ENCODE data around the gene CEBPA.

The CEBPA gene
- 5.2 to 18.5 (median 9.5) reads per million in 3 donors for total RNA-seq

DNA sequence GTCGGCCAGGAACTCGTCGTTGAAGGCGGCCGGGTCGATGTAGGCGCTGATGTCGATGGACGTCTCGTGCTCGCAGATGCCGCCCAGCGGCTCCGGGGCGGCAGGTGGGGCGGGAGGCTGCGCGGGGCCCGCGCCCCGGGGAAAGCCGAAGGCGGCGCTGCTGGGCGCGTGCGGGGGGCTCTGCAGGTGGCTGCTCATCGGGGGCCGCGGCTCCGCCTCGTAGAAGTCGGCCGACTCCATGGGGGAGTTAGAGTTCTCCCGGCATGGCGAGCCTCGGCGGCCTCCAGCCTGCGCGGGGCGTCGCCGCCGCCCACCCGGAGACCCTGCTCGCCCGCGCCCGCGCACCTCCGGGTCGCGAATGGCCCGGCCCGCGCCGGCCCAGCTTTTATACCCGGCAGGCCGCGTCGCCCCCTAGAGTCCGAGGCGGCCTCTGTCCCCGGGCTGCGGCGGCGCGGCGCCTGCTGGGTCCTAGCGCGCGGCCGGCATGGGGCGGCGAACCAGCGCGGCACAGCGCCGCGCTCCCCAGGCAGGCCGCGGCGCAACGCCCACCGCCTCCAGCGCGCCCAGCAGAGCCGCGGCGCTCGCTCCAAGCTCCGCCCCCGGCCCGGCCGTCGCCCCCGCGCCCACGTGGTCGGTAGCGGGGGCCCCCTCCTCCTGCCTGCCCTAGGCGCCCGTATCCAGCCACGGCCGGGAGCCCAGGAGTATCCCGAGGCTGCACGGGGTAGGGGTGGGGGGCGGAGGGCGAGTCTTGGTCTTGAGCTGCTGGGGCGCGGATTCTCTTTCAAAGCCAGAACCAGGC, at the start of gene CEBPA:
Gene CEBPA, minus strand, starts transcription at position 360 of the 799 bp plus-strand sequence. Its CDS starts 120 bp downstream, at position 240.
- H3K9me3 ChIP-seq (ENCODE audit: control insufficient read depth, low read length) = no peaks in the 10 kb centered on the region
- peaks cover 14% of the 10 kb centered on the region for H3K4me1 ChIP-seq (ENCODE audit: control insufficient read depth, insufficient read depth, low read length, poor library complexity, severe bottlenecking)
- peak within 1 kb of the TSS; percentile 68 for H3K4me3 ChIP-seq (ENCODE audit: insufficient read depth, low read depth, low read length, poor library complexity, severe bottlenecking)
- no peaks in the 10 kb centered on the region for H3K36me3 ChIP-seq (ENCODE audit: control insufficient read depth, insufficient read depth, low read length)
- H3K27me3 ChIP-seq (replicated peaks; ENCODE audit: control insufficient read depth, insufficient read depth, low read length, poor library complexity, severe bottlenecking) = peaks cover 26% of the 10 kb centered on the region
- peak; percentile 21 to 52 (median 40) for DNase-seq
- no peak within 1 kb of the TSS for H3K27ac ChIP-seq (ENCODE audit: insufficient read depth, low read length, poor library complexity, severe bottlenecking)

DNA sequence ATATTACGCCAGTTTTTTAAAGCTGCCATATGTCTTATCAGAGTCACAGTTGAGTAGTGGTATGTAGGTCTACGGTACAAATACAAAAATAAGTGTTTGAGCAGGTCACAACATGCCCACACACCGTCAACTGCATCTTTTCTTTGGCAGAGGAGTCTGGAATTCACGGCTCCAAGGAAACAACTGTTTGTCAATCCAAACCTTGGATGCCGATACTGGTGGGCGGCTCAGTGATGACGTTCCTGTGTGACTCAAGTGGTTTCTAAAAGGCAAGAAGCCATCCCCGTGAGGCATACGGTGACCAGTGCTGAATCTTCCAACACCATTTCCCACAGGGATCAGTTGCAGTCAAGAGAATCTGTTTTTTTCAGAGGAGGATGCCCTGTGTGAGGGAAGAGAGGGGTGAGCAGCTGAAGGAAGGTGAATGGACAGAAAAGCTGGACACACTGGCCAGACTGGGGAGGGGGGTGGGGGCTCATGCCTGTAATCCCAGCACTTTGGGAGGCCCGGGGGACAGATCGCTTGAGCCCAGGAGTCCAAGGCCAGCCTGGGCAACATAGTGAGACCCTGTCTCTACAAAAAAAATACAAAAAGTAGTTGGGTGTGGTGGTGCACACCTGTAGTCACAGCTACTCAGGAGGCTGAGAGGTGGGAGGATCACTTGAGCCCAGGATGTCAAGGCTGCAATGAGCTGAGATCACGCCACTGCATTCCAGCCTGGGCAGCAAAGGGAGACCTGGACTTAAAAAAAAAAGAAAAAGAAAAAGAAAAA, 48.4 kb upstream of the CEBPA start:
- H3K27me3 ChIP-seq (replicated peaks; ENCODE audit: control insufficient read depth, insufficient read depth, low read length, poor library complexity, severe bottlenecking) = no peaks in the 10 kb centered on the region
- DNase-seq = no peak
- no peak overlapping the region for H3K4me3 ChIP-seq (ENCODE audit: insufficient read depth, low read depth, low read length, poor library complexity, severe bottlenecking)
- no peaks in the 10 kb centered on the region for H3K36me3 ChIP-seq (ENCODE audit: control insufficient read depth, insufficient read depth, low read length)
- no peaks in the 10 kb centered on the region for H3K9me3 ChIP-seq (ENCODE audit: control insufficient read depth, low read length)
- H3K4me1 ChIP-seq (ENCODE audit: control insufficient read depth, insufficient read depth, low read length, poor library complexity, severe bottlenecking) = no peaks in the 10 kb centered on the region
- no peak overlapping the region for H3K27ac ChIP-seq (ENCODE audit: insufficient read depth, low read length, poor library complexity, severe bottlenecking)

DNA sequence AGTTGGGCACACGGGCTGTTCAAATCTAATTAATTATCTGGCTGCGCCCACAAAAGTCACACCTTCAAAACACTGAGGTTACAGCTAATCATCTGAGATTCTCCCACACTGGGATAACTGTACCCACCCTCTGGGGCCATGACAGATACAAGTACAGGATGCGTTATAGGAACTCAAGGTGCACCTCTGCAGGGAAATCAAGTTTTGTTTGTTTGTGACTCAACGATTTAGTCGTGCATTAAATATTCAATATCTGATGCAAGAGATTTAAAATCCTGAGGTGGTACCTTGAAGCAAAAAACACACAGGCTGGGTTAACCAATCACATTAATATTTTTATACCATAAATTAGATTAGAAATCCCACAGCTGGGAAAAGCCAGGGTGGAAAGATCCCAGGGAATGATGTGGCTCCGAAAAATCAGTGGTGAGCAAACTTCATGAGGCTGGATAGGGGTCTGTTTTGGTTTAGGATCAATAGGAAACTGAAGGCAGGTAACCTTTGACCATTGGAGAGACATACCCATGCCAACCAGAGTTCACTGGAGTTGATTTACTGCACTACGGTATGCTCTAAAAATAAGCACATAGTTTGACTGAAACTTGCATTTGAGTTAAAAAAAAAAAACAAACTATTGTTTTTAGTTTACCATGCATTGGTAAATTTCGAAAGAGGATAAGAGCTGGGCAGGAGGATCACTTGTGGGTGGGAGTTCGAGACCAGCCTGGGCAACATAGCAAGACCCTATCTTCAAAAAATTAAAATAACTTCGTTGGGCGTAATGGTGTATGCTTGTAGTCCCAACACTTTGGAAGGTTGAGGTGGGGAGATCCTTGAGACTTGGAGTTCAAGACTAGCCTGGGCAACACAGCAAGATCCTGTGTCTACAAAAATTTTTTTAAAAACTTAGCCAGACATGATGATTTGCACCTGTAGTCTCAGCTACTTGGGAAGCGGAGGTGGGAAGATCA, 47.3 kb upstream of the CEBPA start:
- Histone ChIP-seq H3K4me1 (ENCODE audit: control insufficient read depth, insufficient read depth, low read length, poor library complexity, severe bottlenecking) (no peaks in the 10 kb centered on the region), H3K36me3 (ENCODE audit: control insufficient read depth, insufficient read depth, low read length) (no peaks in the 10 kb centered on the region), H3K27ac (ENCODE audit: insufficient read depth, low read length, poor library complexity, severe bottlenecking) (no peak overlapping the region), H3K9me3 (ENCODE audit: control insufficient read depth, low read length) (no peaks in the 10 kb centered on the region), H3K4me3 (ENCODE audit: insufficient read depth, low read depth, low read length, poor library complexity, severe bottlenecking) (no peak overlapping the region), H3K27me3 (replicated peaks; ENCODE audit: control insufficient read depth, insufficient read depth, low read length, poor library complexity, severe bottlenecking) (no peaks in the 10 kb centered on the region)
- no peak for DNase-seq

DNA sequence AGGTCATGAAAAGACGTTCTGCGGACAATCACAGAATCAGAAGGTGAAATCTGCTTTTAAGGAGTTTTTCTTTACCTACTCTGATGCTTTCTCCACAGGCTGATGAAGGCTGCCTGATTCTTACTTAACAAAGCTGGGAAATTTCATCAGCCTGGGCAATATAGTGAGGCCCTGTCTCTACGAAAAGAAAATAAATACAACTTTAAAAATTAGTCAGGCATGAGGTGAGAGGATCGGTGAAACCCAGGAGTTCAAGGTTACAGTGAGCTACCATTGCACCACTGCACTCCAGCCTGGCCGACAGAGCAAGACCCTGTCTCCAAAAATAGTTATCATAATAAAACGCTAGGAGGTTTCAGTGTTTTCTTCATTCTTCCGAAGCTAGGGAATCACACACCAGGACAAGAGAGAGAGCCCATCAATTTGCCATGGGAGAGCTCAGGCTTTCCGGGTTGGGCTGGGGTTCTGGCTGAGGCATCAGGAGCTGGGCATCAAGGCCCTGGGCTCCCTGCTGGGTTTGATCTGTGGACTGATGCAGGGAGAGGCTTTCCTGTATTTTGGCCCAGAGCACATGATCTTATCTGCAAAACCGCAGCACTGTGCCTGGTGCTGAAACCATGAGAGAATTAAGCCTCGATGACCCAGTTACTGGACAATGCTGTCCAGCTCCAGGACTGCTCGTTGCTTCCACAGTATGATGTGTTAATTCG, 46.1 kb upstream of the CEBPA start:
- H3K36me3 ChIP-seq (ENCODE audit: control insufficient read depth, insufficient read depth, low read length) = no peaks in the 10 kb centered on the region
- H3K9me3 ChIP-seq (ENCODE audit: control insufficient read depth, low read length) = no peaks in the 10 kb centered on the region
- no peak overlapping the region for H3K27ac ChIP-seq (ENCODE audit: insufficient read depth, low read length, poor library complexity, severe bottlenecking)
- DNase-seq = no peak
- no peaks in the 10 kb centered on the region for H3K27me3 ChIP-seq (replicated peaks; ENCODE audit: control insufficient read depth, insufficient read depth, low read length, poor library complexity, severe bottlenecking)
- H3K4me3 ChIP-seq (ENCODE audit: insufficient read depth, low read depth, low read length, poor library complexity, severe bottlenecking) = no peak overlapping the region
- no peaks in the 10 kb centered on the region for H3K4me1 ChIP-seq (ENCODE audit: control insufficient read depth, insufficient read depth, low read length, poor library complexity, severe bottlenecking)

DNA sequence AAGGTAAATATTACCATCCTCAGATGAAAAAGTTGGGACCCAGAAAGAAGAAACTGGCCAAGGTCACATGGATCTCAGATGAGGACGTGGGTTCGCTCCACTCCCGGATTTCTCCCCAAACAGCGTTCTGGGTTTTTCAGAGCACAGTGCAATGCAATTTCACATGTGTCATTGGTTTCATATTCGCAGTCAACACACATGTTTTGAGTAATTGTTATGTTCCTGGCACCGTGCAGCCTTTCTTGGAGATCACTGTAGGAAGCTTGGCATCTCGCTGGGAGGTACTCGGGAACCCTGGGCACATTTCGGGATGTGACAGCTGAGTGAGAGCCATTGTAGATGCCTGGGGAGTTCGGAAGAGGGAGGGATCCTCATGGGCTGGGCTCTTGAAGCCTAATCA, 45.0 kb upstream of the CEBPA start:
- no peaks in the 10 kb centered on the region for H3K36me3 ChIP-seq (ENCODE audit: control insufficient read depth, insufficient read depth, low read length)
- H3K4me1 ChIP-seq (ENCODE audit: control insufficient read depth, insufficient read depth, low read length, poor library complexity, severe bottlenecking) = no peaks in the 10 kb centered on the region
- no peak for DNase-seq
- no peaks in the 10 kb centered on the region for H3K9me3 ChIP-seq (ENCODE audit: control insufficient read depth, low read length)
- H3K27ac ChIP-seq (ENCODE audit: insufficient read depth, low read length, poor library complexity, severe bottlenecking) = no peak overlapping the region
- no peak overlapping the region for H3K4me3 ChIP-seq (ENCODE audit: insufficient read depth, low read depth, low read length, poor library complexity, severe bottlenecking)
- H3K27me3 ChIP-seq (replicated peaks; ENCODE audit: control insufficient read depth, insufficient read depth, low read length, poor library complexity, severe bottlenecking) = no peaks in the 10 kb centered on the region

DNA sequence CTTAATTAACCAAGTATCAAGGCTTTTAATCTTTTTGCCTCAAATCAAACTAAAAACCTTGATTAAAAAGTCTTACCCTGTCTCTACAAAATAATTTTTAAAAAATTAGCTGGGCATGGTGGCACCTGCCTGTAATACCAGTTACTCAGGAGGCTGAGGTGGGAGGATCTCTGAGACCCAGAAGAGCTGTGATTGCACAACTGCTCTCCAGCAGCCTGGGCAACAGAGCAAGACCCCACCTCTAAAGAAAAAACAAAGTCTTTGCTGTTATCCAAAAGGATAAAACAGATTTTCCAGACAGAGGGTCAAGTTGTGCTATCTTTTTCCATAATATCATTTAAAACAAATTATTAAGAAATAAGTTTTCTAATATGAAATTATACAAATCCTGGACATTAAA, 44.3 kb upstream of the CEBPA start:
- no peaks in the 10 kb centered on the region for H3K9me3 ChIP-seq (ENCODE audit: control insufficient read depth, low read length)
- no peaks in the 10 kb centered on the region for H3K27me3 ChIP-seq (replicated peaks; ENCODE audit: control insufficient read depth, insufficient read depth, low read length, poor library complexity, severe bottlenecking)
- H3K4me1 ChIP-seq (ENCODE audit: control insufficient read depth, insufficient read depth, low read length, poor library complexity, severe bottlenecking) = no peaks in the 10 kb centered on the region
- H3K4me3 ChIP-seq (ENCODE audit: insufficient read depth, low read depth, low read length, poor library complexity, severe bottlenecking) = no peak overlapping the region
- DNase-seq = no peak
- no peaks in the 10 kb centered on the region for H3K36me3 ChIP-seq (ENCODE audit: control insufficient read depth, insufficient read depth, low read length)
- no peak overlapping the region for H3K27ac ChIP-seq (ENCODE audit: insufficient read depth, low read length, poor library complexity, severe bottlenecking)

DNA sequence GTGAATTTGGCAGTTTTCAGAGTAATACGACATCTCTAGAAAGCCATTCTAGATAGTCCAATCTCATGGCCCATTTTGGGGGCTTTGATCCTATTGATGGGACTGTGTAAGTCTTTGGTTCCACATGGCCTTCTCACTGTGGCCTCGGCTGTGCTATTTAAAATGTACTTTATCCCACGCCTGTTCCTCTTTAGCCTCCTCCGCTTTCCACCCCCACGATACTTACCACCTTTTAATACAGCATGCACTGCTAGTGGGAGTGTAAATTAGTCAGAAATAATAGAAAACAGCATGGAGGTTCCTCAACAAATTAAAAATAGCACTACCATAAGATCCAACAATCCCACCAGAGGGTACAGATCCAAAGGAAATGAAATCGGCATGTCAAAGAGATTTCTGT, 42.8 kb upstream of the CEBPA start:
- no peaks in the 10 kb centered on the region for H3K27me3 ChIP-seq (replicated peaks; ENCODE audit: control insufficient read depth, insufficient read depth, low read length, poor library complexity, severe bottlenecking)
- no peaks in the 10 kb centered on the region for H3K9me3 ChIP-seq (ENCODE audit: control insufficient read depth, low read length)
- DNase-seq = no peak

DNA sequence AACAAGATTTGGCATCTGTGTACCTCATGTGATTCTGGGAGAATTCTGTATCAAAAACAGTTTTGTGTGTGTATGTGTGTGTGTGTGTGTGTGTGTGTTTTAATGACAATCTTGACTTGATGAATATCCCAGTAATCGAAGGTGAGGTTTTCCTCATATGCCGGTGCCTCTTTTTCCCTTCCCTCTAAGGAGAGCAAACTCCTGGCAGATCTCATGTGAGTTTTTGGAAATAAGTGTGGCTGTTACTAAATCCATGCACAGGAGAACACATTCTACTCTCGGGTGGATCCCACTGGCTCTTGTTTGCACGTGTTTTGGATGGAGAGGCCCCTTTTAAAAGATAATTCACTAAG, 42.2 kb upstream of the CEBPA start:
- Histone ChIP-seq H3K4me1 (ENCODE audit: control insufficient read depth, insufficient read depth, low read length, poor library complexity, severe bottlenecking) (no peaks in the 10 kb centered on the region), H3K36me3 (ENCODE audit: control insufficient read depth, insufficient read depth, low read length) (no peaks in the 10 kb centered on the region), H3K27ac (ENCODE audit: insufficient read depth, low read length, poor library complexity, severe bottlenecking) (no peak overlapping the region), H3K4me3 (ENCODE audit: insufficient read depth, low read depth, low read length, poor library complexity, severe bottlenecking) (no peak overlapping the region), H3K9me3 (ENCODE audit: control insufficient read depth, low read length) (no peaks in the 10 kb centered on the region), H3K27me3 (replicated peaks; ENCODE audit: control insufficient read depth, insufficient read depth, low read length, poor library complexity, severe bottlenecking) (no peaks in the 10 kb centered on the region)
- no peak for DNase-seq

More for the DNA sequence above, 42.8 kb upstream of the CEBPA start:
- no peak overlapping the region for H3K4me3 ChIP-seq (ENCODE audit: insufficient read depth, low read depth, low read length, poor library complexity, severe bottlenecking)
- no peaks in the 10 kb centered on the region for H3K4me1 ChIP-seq (ENCODE audit: control insufficient read depth, insufficient read depth, low read length, poor library complexity, severe bottlenecking)
- H3K27ac ChIP-seq (ENCODE audit: insufficient read depth, low read length, poor library complexity, severe bottlenecking) = no peak overlapping the region
- no peaks in the 10 kb centered on the region for H3K36me3 ChIP-seq (ENCODE audit: control insufficient read depth, insufficient read depth, low read length)

DNA sequence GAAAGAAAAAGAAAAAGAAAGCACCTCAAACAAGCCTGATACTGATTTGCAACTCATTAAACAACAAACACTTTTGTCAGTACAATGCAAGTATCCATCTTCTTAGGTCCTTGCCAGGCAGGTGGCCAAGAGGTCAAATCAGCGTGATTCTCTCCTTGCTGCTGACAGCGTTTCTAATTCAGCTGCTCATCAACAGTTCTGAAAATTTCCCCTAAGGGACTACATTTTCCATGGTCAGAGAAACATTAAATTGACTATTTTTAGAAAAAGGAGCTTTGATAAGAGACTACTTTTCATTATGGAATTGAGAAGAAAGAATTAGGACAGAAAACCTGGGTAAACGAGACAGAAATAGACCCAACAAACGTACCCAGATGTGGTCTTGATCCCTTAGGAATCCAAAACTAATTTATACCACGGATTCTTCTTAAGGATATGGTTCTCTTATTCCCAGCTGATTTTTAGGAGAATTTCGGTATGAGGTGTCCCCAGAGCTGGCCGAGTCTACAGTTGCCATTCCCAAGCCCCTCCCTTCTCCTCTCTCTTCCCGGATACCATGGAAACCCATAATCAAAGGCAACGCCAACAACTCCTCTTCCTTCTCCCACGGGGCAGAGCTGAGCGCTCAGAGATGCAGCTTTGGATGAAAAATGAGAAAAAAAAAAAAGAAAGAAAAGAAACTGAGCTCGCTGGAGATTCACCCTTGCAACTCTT, 41.7 kb upstream of the CEBPA start:
- Histone ChIP-seq H3K27ac (ENCODE audit: insufficient read depth, low read length, poor library complexity, severe bottlenecking) (no peak overlapping the region), H3K27me3 (replicated peaks; ENCODE audit: control insufficient read depth, insufficient read depth, low read length, poor library complexity, severe bottlenecking) (no peaks in the 10 kb centered on the region), H3K4me1 (ENCODE audit: control insufficient read depth, insufficient read depth, low read length, poor library complexity, severe bottlenecking) (no peaks in the 10 kb centered on the region), H3K36me3 (ENCODE audit: control insufficient read depth, insufficient read depth, low read length) (no peaks in the 10 kb centered on the region), H3K9me3 (ENCODE audit: control insufficient read depth, low read length) (no peaks in the 10 kb centered on the region), H3K4me3 (ENCODE audit: insufficient read depth, low read depth, low read length, poor library complexity, severe bottlenecking) (no peak overlapping the region)
- DNase-seq = no peak

All from effector memory CD4-positive, alpha-beta T cell (primary cell).